GM12865 (cell line): ENCODE data around the gene HAGHL.

Source experiments
- DNase-seq: peaks from one replicate; pipeline ENCODE4 v3.0.0; 2010; ENCODE audit warnings: low read depth
- H3K4me3 ChIP-seq: 2 replicates; pipeline ENCODE4 v1.5.1; 2011; ENCODE audit warnings: mild to moderate bottlenecking, low read depth, low read length, control low read depth
- TF ChIP-seq, protein P1 (sequence below): IDR thresholded peaks from 2 replicates; pipeline ENCODE4 v1.5.1; 2011; ENCODE audit warnings: low read length, control low read depth, low read depth, inconsistent platforms; ENCODE audit not compliant: insufficient read depth; ENCODE audit errors: missing control alignments

Gene HAGHL

DNA sequence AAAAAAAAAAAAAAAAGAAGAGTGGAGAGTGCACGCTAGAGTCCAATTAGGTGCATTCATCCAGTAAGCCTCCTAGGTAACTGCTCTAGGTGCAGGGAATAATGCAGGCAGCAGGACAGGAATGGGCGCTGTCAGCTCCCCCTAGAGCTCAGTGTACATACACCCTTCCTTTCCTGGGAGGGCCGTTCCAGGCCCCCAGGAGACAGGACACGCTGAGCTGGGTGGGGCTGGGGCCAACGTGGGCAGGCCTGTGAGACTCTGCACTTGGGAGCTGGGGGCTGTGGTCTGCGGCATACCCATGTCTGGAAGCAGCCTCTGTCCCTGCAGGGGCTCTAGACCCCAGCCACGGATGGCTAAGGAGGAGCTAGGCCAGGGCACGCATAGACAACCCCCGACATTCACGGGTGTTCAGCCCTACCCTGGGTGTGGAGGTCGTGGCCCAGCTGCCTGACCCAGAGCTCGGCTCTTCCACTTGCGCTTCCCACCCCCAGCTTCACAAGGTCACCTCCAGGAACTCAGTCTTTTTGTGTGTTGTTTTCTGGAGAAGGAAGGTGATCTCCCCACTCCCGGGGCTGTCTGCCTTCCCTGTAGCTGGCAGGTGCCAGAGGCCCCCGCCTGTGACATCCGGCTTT lies 7.0 kb upstream of the HAGHL start:
- TF ChIP-seq, protein P1, sequence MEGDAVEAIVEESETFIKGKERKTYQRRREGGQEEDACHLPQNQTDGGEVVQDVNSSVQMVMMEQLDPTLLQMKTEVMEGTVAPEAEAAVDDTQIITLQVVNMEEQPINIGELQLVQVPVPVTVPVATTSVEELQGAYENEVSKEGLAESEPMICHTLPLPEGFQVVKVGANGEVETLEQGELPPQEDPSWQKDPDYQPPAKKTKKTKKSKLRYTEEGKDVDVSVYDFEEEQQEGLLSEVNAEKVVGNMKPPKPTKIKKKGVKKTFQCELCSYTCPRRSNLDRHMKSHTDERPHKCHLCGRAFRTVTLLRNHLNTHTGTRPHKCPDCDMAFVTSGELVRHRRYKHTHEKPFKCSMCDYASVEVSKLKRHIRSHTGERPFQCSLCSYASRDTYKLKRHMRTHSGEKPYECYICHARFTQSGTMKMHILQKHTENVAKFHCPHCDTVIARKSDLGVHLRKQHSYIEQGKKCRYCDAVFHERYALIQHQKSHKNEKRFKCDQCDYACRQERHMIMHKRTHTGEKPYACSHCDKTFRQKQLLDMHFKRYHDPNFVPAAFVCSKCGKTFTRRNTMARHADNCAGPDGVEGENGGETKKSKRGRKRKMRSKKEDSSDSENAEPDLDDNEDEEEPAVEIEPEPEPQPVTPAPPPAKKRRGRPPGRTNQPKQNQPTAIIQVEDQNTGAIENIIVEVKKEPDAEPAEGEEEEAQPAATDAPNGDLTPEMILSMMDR: no peak
- peak overlapping the region; percentile 86 for H3K4me3 ChIP-seq
- no peak for DNase-seq

DNA sequence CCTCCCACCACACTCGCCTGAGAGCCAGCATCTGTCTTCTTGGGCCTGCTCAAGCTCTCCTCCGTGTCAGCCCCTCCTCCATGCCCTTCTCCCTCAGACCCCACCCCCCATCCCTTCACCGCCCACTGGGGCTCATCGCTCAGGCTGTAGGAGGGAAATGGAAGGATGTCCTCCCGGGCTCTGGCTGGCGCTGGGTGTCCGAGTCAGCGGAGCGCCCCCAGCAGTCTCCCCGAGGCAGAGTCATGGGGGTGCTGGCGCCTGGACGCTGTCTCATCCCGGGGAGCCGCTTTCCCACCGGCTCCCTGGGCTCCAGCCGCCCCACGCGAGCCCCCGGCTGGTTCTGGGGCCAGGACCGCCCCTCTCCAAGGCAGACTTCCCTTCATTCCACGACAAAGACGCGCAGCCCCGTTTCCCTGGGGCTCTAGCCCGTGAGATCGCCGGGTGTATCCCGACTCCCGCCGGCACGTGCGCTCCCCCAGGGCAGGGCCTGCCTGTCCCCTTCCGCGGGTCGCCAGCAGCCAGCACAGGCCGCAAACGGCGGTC lies 6.4 kb upstream of the HAGHL start:
- peak overlapping the region; percentile 86 for H3K4me3 ChIP-seq
- TF ChIP-seq, protein P1: peak; percentile 21
- peak; percentile 85 for DNase-seq

DNA sequence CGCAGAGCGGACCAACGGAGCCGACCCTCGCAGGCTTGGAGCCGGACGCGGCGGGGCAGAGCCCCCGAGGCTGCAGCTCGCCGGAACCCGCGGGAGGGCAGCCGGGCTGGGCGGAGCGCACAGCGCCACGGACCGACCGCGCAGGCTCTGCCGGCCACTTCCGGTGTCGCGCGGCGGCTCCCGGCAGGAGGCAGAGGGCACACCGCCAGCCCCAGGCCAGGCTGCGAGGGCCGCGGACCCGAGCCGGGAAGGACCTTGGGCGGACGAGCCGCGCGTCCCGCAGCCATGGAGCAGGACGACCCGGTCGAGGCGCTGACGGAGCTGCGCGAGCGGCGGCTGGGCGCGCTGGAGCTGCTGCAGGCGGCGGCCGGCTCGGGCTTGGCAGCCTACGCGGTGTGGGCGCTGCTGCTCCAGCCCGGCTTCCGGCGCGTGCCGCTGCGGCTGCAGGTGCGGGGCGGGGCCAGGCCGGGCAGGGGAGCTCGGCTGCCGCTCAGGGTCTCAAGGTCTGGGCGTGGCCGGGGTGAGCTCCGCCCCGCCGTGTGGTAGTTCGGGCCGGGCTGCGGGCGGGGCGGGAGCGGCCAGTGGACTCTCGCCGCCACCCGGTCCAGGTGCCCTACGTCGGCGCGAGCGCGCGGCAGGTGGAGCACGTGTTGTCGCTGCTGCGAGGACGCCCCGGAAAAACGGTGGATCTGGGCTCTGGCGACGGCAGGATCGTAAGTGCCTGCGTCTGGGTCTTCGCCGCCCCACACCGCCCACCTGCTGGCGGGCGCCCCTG lies 5.7 kb upstream of the HAGHL start, which contains the start of gene ANTKMT:
ANTKMT (plus strand) TSS at position 157 of the 775 bp plus-strand sequence; CDS start at position 286, 129 bp downstream.
- TF ChIP-seq, protein P1: no peak
- peak; percentile 95 for DNase-seq

DNA sequence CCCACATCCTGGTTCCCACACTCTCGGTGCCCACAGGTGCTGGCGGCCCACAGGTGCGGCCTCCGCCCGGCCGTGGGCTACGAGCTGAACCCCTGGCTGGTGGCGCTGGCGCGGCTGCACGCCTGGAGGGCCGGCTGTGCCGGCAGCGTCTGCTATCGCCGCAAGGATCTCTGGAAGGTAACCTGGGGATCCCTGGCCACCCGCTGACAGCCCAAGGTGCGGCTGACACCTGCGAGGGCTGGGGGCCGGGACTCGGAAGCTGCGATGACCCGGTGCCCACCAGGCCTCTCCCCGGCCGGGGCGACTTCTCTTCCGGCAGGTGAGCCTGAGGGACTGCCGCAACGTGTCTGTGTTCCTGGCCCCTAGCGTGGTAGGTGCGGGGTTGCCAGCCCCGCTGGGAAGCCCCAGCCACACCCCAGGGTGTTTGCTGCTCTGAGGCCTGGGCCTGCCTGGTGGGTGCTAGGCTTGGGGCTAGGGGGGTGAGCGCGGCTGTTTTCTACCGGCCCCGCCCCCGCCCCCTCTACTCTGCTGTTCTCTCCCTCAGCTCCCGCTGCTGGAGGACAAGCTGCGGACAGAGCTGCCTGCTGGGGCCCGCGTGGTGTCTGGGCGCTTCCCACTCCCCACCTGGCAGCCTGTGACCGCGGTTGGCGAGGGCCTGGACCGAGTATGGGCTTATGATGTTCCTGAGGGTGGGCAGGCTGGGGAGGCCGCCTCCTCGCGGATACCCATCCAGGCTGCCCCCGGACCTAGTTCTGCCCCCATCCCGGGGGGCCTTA lies 5.0 kb upstream of the HAGHL start:
- TF ChIP-seq, protein P1: no peak
- DNase-seq: no peak
- peak overlapping the region; percentile 86 for H3K4me3 ChIP-seq

More for the DNA sequence above, 5.7 kb upstream of the HAGHL start, which contains the start of gene ANTKMT:
- H3K4me3 ChIP-seq: peak within 1 kb of the TSS; percentile 86

DNA sequence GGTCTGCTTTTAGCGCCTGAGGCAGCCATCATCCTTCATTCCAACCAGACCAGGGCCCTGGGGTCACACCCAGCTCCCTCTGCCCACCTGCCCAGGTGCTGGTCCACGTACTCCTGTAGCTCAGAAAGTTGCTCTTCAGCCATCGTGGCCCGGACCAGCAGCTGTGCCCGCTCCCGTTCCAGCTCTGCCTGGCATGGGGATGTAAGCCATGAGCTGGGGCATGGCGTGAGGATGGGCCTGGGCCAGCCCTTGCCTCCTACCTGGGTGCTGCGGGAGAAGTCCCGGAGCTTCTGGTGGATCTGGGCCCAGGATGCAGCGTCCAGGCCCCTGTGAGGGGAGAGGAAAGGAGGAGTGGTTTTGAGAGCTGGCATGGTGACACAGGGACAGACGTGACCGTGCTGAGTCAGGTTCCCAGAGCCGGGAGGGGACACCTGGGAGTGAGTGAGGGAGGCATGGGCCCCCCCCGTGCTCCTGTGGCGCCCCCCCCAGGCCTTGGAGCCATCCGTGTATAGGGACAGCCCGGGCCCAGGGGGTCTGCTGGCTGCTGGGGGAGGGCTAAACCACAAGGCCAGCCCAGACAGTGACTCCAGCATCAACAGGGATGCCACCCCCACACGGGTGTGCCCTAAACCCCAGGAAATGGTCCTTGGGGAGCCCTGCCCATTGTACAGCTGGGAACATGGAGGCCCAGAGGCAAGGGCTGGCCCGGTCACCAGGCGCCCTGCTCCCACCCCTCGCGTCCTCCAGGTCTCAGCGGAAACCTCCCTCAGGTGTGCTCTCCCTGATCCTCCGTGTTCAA lies 3.9 kb upstream of the HAGHL start:
- H3K4me3 ChIP-seq: no peak overlapping the region
- no peak for DNase-seq
- TF ChIP-seq, protein P1: no peak

DNA sequence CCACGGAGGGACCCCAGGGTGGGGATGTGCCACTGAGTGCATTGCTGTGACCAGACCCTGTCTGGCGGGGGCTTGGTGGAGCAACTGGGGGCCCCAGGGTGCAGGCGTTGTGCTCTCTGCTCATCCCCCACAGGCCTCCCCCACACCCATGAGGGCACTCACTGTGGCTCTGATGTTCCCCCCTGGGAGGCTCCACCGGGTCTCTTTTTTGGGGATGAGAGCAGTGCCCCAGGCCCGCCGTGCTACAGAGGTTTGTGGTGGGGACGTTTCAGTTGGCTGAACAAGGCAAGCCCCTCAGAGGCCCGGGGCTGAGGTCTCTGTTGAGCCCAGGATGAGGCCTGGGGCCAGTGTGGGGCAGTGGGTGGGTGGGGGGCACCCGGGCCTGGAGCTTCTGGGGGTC lies 3.2 kb upstream of the HAGHL start:
- no peak for DNase-seq
- no peak overlapping the region for H3K4me3 ChIP-seq
- TF ChIP-seq, protein P1: no peak
